HEK293 (cell line): Measurements from ENCODE around the gene FIGLA.

Source experiments
- CTCF ChIA-PET: fragments of 350-600 bp; formaldehyde crosslinking; extraction: SDS; loops from one replicate; lab custom pipeline; 2021; ENCODE audit warnings: antibody characterized with exemption; lab: Yijun Ruan, JAX
- POLR2A ChIA-PET: fragments of 300-600 bp; formaldehyde crosslinking; extraction: SDS; loops from one replicate; lab custom pipeline; 2020; ENCODE audit warnings: antibody characterized with exemption, inconsistent platforms; lab: Yijun Ruan, JAX
- H3K27ac ChIP-seq: fragments of 200-500 bp; sonication (Bioruptor generic); 2 replicates; pipeline ENCODE4 v1.5.1; 2014; ENCODE audit warnings: low read depth, low read length, control low read depth, inconsistent platforms; ENCODE audit errors: extremely low read depth
- H3K36me3 ChIP-seq, 2 experiments: fragments of 200-500 bp in 1 of 2; sonication (Bioruptor generic) in 1 of 2; 1 replicate in 1 of 2; 2 replicates in 1 of 2; pipeline ENCODE4 v1.5.1; 2014 to 2017; ENCODE audit warnings: inconsistent platforms in 2 of 2, low read length in 2 of 2; ENCODE audit not compliant: control insufficient read depth in 2 of 2, insufficient read depth in 1 of 2
- H3K4me1 ChIP-seq: fragments of 200-500 bp; sonication (Bioruptor generic); 2 replicates; pipeline ENCODE4 v1.5.1; 2014; ENCODE audit warnings: mild to moderate bottlenecking, low read length, inconsistent platforms; ENCODE audit not compliant: control insufficient read depth, insufficient read depth
- H3K4me3 ChIP-seq: 2 replicates; pipeline ENCODE4 v1.5.1; 2011; ENCODE audit warnings: low read depth, mild to moderate bottlenecking, control low read depth, low read length, moderate library complexity
- H3K9me3 ChIP-seq: fragments of 200-500 bp; sonication (Bioruptor generic); 2 replicates; pipeline ENCODE4 v1.5.1; 2014; ENCODE audit warnings: low read depth, low read length, inconsistent platforms; ENCODE audit not compliant: control insufficient read depth, insufficient read depth
- GFI1B ChIP-seq: fragments of 450-650 bp; formaldehyde crosslinking; IDR thresholded peaks from 2 replicates; pipeline ENCODE4 v1.5.1; 2016; ENCODE audit warnings: missing biosample characterization, missing genetic modification characterization
- KLF10 ChIP-seq: fragments of 450-650 bp; IDR thresholded peaks from 2 replicates; pipeline ENCODE4 v1.5.1; 2018; ENCODE audit warnings: missing biosample characterization, mild to moderate bottlenecking, missing genetic modification characterization
- KLF17 ChIP-seq: fragments of 450-650 bp; formaldehyde crosslinking; IDR thresholded peaks from 2 replicates; pipeline ENCODE4 v1.5.1; 2016; ENCODE audit warnings: missing biosample characterization, missing genetic modification characterization
- ZBTB1 ChIP-seq: fragments of 450-650 bp; formaldehyde crosslinking; IDR thresholded peaks from 2 replicates; pipeline ENCODE4 v1.5.1; 2016; ENCODE audit warnings: missing biosample characterization, missing genetic modification characterization
- ZBTB48 ChIP-seq: fragments of 450-650 bp; formaldehyde crosslinking; IDR thresholded peaks from 2 replicates; pipeline ENCODE4 v1.5.1; 2016; ENCODE audit warnings: missing biosample characterization, missing genetic modification characterization
- ZFP37 ChIP-seq: fragments of 450-650 bp; formaldehyde crosslinking; IDR thresholded peaks from 2 replicates; pipeline ENCODE4 v1.5.1; 2016; ENCODE audit warnings: missing biosample characterization, missing genetic modification characterization
- ZNF133 ChIP-seq: fragments of 450-650 bp; formaldehyde crosslinking; IDR thresholded peaks from 2 replicates; pipeline ENCODE4 v1.5.1; 2016; ENCODE audit warnings: missing biosample characterization, missing genetic modification characterization
- ZNF157 ChIP-seq: fragments of 450-650 bp; formaldehyde crosslinking; IDR thresholded peaks from 2 replicates; pipeline ENCODE4 v1.5.1; 2016; ENCODE audit warnings: missing biosample characterization, missing genetic modification characterization
- ZNF175 ChIP-seq: fragments of 450-650 bp; formaldehyde crosslinking; IDR thresholded peaks from 2 replicates; pipeline ENCODE4 v1.5.1; 2016; ENCODE audit warnings: missing biosample characterization, missing genetic modification characterization
- ZNF239 ChIP-seq: fragments of 450-650 bp; formaldehyde crosslinking; IDR thresholded peaks from 2 replicates; pipeline ENCODE4 v1.5.1; 2016; ENCODE audit warnings: missing biosample characterization, missing genetic modification characterization
- ZNF302 ChIP-seq: fragments of 450-650 bp; formaldehyde crosslinking; IDR thresholded peaks from 2 replicates; pipeline ENCODE4 v1.5.1; 2016; ENCODE audit warnings: missing biosample characterization, missing genetic modification characterization, low read depth
- ZNF335 ChIP-seq: fragments of 450-650 bp; formaldehyde crosslinking; conservative IDR thresholded peaks from 2 replicates; pipeline ENCODE4 v1.5.1; 2016; ENCODE audit warnings: missing biosample characterization, missing genetic modification characterization
- ZNF350 ChIP-seq: fragments of 450-650 bp; formaldehyde crosslinking; IDR thresholded peaks from 2 replicates; pipeline ENCODE4 v1.5.0; 2017; ENCODE audit warnings: missing biosample characterization, mild to moderate bottlenecking, missing genetic modification characterization
- ZNF501 ChIP-seq: fragments of 450-650 bp; formaldehyde crosslinking; IDR thresholded peaks from 2 replicates; pipeline ENCODE4 v1.5.1; 2016; ENCODE audit warnings: missing biosample characterization, missing genetic modification characterization
- ZNF530 ChIP-seq: fragments of 450-650 bp; formaldehyde crosslinking; IDR thresholded peaks from 2 replicates; pipeline ENCODE4 v1.5.1; 2016; ENCODE audit warnings: low read depth, missing biosample characterization, missing genetic modification characterization
- ZNF548 ChIP-seq: fragments of 450-650 bp; formaldehyde crosslinking; IDR thresholded peaks from 2 replicates; pipeline ENCODE4 v1.5.1; 2016; ENCODE audit warnings: missing biosample characterization, missing genetic modification characterization
- ZNF585B ChIP-seq: fragments of 450-650 bp; formaldehyde crosslinking; IDR thresholded peaks from 2 replicates; pipeline ENCODE4 v1.5.1; 2016; ENCODE audit warnings: missing biosample characterization, missing genetic modification characterization
- ZNF654 ChIP-seq: fragments of 450-650 bp; formaldehyde crosslinking; IDR thresholded peaks from 2 replicates; pipeline ENCODE4 v1.5.1; 2016; ENCODE audit warnings: low read depth, missing biosample characterization, missing genetic modification characterization
- ZNF704 ChIP-seq: fragments of 450-650 bp; formaldehyde crosslinking; IDR thresholded peaks from 2 replicates; pipeline ENCODE4 v1.5.1; 2016; ENCODE audit warnings: missing biosample characterization, missing genetic modification characterization
- ZNF777 ChIP-seq: fragments of 450-650 bp; formaldehyde crosslinking; IDR thresholded peaks from 2 replicates; pipeline ENCODE4 v1.5.1; 2017; ENCODE audit warnings: missing biosample characterization, missing genetic modification characterization, borderline replicate concordance
- ZNF843 ChIP-seq: fragments of 450-650 bp; formaldehyde crosslinking; IDR thresholded peaks from 2 replicates; pipeline ENCODE4 v1.5.1; 2016; ENCODE audit warnings: missing biosample characterization, missing genetic modification characterization
- TF ChIP-seq, protein P1 (sequence below): fragments of 450-650 bp; formaldehyde crosslinking; IDR thresholded peaks from 2 replicates; pipeline ENCODE4 v1.5.1; 2017; ENCODE audit warnings: missing biosample characterization, missing genetic modification characterization
- TF ChIP-seq, protein P2 (sequence below): fragments of 450-650 bp; formaldehyde crosslinking; IDR thresholded peaks from 2 replicates; pipeline ENCODE4 v1.5.1; 2017; ENCODE audit warnings: missing biosample characterization, missing genetic modification characterization
- TF ChIP-seq, protein P3 (sequence below): fragments of 450-650 bp; formaldehyde crosslinking; IDR thresholded peaks from 2 replicates; pipeline ENCODE4 v1.5.1; 2016; ENCODE audit warnings: missing biosample characterization, missing genetic modification characterization

The FIGLA gene

GRCh38 chr2:70732766-70733645, 57.4 kb downstream of the FIGLA start (continued):
- TF ChIP-seq ZNF530 (tag by site-specific recombination) (no peak), ZBTB1 (tag by site-specific recombination) (no peak), ZNF654 (tag by site-specific recombination) (no peak)

- CTCF ChIA-PET, result no interaction called here
- Histone ChIP-seq H3K9me3 (no peaks in the 10 kb centered on the region), H3K36me3 (no peaks in the 10 kb centered on the region), H3K4me3 (no peak overlapping the region), H3K27ac (no peak overlapping the region), H3K4me1 (no peaks in the 10 kb centered on the region)
- POLR2A ChIA-PET, result no interaction called here
- TF ChIP-seq ZNF777 (no peak), KLF17 (tag by site-specific recombination) (no peak), ZNF843 (tag by site-specific recombination) (no peak)
- TF ChIP-seq, protein P1, sequence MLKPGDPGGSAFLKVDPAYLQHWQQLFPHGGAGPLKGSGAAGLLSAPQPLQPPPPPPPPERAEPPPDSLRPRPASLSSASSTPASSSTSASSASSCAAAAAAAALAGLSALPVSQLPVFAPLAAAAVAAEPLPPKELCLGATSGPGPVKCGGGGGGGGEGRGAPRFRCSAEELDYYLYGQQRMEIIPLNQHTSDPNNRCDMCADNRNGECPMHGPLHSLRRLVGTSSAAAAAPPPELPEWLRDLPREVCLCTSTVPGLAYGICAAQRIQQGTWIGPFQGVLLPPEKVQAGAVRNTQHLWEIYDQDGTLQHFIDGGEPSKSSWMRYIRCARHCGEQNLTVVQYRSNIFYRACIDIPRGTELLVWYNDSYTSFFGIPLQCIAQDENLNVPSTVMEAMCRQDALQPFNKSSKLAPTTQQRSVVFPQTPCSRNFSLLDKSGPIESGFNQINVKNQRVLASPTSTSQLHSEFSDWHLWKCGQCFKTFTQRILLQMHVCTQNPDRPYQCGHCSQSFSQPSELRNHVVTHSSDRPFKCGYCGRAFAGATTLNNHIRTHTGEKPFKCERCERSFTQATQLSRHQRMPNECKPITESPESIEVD (tag by site-specific recombination), result no peak
Observed at GRCh38 chr2:70730730-70731129, 59.7 kb downstream of the FIGLA start.

DNA sequence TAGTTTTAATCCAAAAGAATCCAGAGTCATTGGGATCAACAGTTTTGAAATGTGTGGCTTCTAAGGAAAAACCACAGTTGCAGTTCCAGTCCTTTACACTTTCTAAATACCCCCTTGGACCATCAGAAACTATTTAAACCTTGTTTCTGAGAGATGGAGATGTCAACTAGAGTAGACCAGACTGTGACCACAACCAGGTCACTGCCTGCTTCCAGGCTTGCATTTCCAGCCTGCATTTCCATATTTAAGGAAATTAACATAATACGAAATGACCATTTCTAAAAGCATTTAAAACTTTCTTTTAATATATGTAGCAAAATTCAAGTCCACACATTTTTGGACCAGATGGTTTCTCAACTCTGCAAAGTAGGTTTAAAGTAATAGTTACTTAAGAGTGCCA, 60.8 kb downstream of the FIGLA start:
- Histone ChIP-seq H3K9me3 (no peaks in the 10 kb centered on the region), H3K4me1 (no peaks in the 10 kb centered on the region), H3K36me3 (no peaks in the 10 kb centered on the region), H3K4me3 (no peak overlapping the region), H3K27ac (no peak overlapping the region)
- ChIA-PET POLR2A (no interaction called here), CTCF (interaction anchor here (0.6 kb wide), 1 partner anchor 55 kb away, joined by 3 read pairs; no protein-coding TSS in a partner anchor)
- TF ChIP-seq ZNF350 (tag by site-specific recombination) (no peak), ZNF548 (no peak), KLF10 (no peak), ZNF501 (tag by site-specific recombination) (no peak), ZNF175 (tag by site-specific recombination) (no peak), ZFP37 (tag by site-specific recombination) (no peak), GFI1B (tag by site-specific recombination) (no peak), ZNF704 (tag by site-specific recombination) (no peak), ZNF335 (tag by site-specific recombination) (no peak), ZNF133 (tag by site-specific recombination) (no peak), ZNF585B (tag by site-specific recombination) (no peak), ZBTB48 (tag by site-specific recombination) (no peak), ZNF239 (tag by site-specific recombination) (no peak), ZNF302 (no peak), ZNF157 (tag by site-specific recombination) (no peak)
- TF ChIP-seq, protein P2, sequence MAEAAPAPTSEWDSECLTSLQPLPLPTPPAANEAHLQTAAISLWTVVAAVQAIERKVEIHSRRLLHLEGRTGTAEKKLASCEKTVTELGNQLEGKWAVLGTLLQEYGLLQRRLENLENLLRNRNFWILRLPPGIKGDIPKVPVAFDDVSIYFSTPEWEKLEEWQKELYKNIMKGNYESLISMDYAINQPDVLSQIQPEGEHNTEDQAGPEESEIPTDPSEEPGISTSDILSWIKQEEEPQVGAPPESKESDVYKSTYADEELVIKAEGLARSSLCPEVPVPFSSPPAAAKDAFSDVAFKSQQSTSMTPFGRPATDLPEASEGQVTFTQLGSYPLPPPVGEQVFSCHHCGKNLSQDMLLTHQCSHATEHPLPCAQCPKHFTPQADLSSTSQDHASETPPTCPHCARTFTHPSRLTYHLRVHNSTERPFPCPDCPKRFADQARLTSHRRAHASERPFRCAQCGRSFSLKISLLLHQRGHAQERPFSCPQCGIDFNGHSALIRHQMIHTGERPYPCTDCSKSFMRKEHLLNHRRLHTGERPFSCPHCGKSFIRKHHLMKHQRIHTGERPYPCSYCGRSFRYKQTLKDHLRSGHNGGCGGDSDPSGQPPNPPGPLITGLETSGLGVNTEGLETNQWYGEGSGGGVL, result no peak
- TF ChIP-seq, protein P3, sequence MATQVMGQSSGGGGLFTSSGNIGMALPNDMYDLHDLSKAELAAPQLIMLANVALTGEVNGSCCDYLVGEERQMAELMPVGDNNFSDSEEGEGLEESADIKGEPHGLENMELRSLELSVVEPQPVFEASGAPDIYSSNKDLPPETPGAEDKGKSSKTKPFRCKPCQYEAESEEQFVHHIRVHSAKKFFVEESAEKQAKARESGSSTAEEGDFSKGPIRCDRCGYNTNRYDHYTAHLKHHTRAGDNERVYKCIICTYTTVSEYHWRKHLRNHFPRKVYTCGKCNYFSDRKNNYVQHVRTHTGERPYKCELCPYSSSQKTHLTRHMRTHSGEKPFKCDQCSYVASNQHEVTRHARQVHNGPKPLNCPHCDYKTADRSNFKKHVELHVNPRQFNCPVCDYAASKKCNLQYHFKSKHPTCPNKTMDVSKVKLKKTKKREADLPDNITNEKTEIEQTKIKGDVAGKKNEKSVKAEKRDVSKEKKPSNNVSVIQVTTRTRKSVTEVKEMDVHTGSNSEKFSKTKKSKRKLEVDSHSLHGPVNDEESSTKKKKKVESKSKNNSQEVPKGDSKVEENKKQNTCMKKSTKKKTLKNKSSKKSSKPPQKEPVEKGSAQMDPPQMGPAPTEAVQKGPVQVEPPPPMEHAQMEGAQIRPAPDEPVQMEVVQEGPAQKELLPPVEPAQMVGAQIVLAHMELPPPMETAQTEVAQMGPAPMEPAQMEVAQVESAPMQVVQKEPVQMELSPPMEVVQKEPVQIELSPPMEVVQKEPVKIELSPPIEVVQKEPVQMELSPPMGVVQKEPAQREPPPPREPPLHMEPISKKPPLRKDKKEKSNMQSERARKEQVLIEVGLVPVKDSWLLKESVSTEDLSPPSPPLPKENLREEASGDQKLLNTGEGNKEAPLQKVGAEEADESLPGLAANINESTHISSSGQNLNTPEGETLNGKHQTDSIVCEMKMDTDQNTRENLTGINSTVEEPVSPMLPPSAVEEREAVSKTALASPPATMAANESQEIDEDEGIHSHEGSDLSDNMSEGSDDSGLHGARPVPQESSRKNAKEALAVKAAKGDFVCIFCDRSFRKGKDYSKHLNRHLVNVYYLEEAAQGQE (tag by site-specific recombination), result no peak
